Omental fat pad (tissue), 4 donors: Measurements from ENCODE around the gene DMWD. TPM values are rescaled to one million over a fixed set of nuclear protein-coding genes. Genes with fewer than 3 reads are reported as not detected.

Experiments used
- ATAC-seq: fragments of 150-250 bp; one replicate; pipeline ENCODE4 v1.9.1; 2016; ENCODE audit warnings: mild to moderate bottlenecking, moderate library complexity; ENCODE audit not compliant: low FRiP score
- DNase-seq: peaks from one replicate; pipeline ENCODE4 v3.0.0-alpha.2; 2019; ENCODE audit warnings: low spot score
- CTCF ChIP-seq, 3 donors: fragments of 450-650 bp; IDR thresholded peaks; one replicate each; pipeline ENCODE4 v1.5.1; 2016 to 2017; ENCODE audit warnings: antibody characterized with exemption in 3 of 3, mild to moderate bottlenecking in 3 of 3, moderate library complexity in 2 of 3
- total RNA-seq, 4 donors: library from RNA; depleted of rRNA; stranded (reverse); fragments of >200 nt; gene quantifications; one replicate each; pipeline ENCODE4 v1.1.0, GENCODE V29; 2016

Gene DMWD
- total RNA-seq, 4 donors from 2014 or later: 26.2 to 42.5 (median 35.9) TPM

DNA sequence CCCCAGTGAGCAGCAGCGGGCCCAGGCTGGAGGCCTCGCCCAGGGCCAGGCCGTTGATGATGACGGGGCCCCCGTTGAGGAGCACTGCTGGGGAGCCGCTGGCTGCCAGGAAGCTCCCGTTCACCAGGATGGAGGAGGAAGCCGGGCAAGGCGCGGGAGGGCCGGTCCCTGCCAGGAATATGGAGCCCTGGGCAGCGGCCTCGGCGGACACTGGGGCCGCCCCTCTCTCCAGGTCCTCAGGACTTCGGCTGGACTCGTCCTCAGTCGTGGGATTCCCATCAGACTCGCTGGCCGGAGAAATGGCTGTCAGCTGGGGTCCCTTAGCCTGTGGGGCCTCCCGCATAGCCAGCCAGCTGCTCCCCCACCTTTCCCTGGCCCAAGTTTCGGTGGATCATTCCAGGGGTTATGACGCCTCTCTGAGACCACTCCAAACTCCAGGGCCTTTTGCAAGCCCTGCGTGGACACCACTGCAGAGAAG lies 25.7 kb downstream of the DMWD start:
- DNase-seq (no peak), ATAC-seq (no peak)
- TF ChIP-seq CTCF (IDR thresholded peaks at IDR 0.05): no peak

- no peak for ATAC-seq
- no peak for DNase-seq
Measured at GRCh38 chr19:45766296-45766868, 26.3 kb downstream of the DMWD start.

DNA sequence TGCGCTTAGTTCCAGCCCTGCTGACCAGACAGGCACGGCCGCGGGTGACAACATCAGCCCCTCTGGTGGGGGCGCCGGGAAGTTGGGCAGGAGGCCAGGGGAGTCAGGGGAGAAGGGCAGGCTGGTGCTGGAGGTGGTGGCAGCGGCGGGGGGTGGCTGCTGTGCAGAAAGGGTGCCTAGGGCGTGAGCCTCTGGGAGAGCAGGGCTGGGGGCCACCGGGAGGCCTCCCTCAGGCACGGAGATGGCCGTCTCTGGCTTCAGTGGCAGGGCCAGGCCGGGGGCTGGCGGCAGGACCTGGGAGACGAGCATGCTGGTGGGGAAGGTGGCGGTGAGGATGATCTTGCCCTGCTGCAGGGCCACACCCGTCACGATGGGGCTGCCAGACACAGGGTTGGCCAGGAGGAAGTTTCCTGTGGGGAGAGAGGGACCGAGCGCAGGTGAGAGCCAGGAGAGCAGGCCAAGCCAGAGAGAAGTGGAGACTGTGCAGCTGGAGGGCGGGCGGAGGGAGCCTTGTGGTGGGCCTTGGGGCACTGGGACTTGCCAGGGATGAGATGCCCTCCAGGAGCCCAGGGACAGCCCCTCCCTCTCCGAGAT lies 26.8 kb downstream of the DMWD start:
- no peak for DNase-seq
- no peak for ATAC-seq
- no peak for TF ChIP-seq CTCF (IDR thresholded peaks at IDR 0.05)

More at GRCh38 chr19:45766296-45766868, 26.3 kb downstream of the DMWD start:
- no peak for TF ChIP-seq CTCF (IDR thresholded peaks at IDR 0.05)

- ATAC-seq (no peak), DNase-seq (no peak)
- no peak for TF ChIP-seq CTCF (IDR thresholded peaks at IDR 0.05)
Measured at GRCh38 chr19:45764945-45765701, 27.5 kb downstream of the DMWD start.

- TF ChIP-seq CTCF (IDR thresholded peaks at IDR 0.05): no peak
- DNase-seq (no peak), ATAC-seq (no peak)
Measured at GRCh38 chr19:45764475-45764874, 28.2 kb downstream of the DMWD start.

- TF ChIP-seq CTCF (IDR thresholded peaks at IDR 0.05): no peak
- no peak for DNase-seq
- no peak for ATAC-seq
Measured at GRCh38 chr19:45763691-45764294, 28.9 kb downstream of the DMWD start.
